Adrenal gland (tissue), 5 donors: ENCODE measurements around the gene PRPH2.

Source experiments
- POLR2A ChIP-seq, 2 donors: fragments of 450-650 bp; IDR thresholded peaks; one replicate each; pipeline ENCODE4 v1.6.1; 2017; ENCODE audit warnings: antibody characterized with exemption in 2 of 2, mild to moderate bottlenecking in 2 of 2, moderate library complexity in 1 of 2
- TF ChIP-seq, protein P1 (sequence below), 6 experiments: fragments of 450-650 bp in 4 of 6; fragments of 200-600 bp in 2 of 6; sonication (generic) in 1 of 6; IDR thresholded peaks; 1 replicate in 5 of 6; 2 replicates in 1 of 6; pipeline versions ENCODE4 v1.5.1 to v1.8.0; 2016 to 2021; ENCODE audit warnings: antibody characterized with exemption in 6 of 6, mild to moderate bottlenecking in 2 of 6, moderate library complexity in 1 of 6
- donor health status: DM: no; HTN: no; CAD: no.

DNA sequence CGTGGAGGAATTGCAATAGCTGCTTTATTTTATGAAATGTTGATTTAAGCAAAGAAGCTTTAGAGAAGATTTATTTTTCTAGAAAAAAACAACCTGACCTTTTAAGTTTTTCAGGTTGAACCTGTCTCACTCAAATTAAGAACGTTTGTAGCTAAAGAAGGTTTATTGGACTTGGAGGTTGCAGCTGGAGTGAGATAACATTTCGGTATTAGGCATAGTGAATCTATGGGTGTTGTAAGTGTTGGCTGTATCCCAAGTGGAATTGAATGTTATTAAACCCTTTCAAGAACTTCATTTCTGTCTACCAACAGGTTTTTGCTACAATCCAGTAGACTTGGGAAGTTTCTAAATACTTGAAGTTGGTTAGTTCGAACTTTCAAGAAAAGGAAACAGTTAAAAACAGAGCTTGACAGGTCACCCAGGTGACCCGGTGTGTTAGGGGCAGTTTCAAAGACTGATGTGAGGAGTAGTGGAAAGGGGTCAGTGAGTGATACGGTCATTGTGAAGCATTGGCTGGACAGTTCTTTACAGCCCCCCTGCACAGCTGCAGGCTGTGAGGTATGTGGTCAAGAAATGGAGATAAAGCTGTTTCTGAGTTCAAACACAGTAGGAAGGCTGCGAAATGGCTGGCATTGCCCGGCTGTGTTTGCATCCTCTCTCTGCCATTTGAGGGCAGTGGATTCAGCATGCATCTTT lies 26.0 kb upstream of the PRPH2 start:
- no peak for TF ChIP-seq POLR2A (IDR thresholded peaks at IDR 0.05)
- TF ChIP-seq, protein P1, sequence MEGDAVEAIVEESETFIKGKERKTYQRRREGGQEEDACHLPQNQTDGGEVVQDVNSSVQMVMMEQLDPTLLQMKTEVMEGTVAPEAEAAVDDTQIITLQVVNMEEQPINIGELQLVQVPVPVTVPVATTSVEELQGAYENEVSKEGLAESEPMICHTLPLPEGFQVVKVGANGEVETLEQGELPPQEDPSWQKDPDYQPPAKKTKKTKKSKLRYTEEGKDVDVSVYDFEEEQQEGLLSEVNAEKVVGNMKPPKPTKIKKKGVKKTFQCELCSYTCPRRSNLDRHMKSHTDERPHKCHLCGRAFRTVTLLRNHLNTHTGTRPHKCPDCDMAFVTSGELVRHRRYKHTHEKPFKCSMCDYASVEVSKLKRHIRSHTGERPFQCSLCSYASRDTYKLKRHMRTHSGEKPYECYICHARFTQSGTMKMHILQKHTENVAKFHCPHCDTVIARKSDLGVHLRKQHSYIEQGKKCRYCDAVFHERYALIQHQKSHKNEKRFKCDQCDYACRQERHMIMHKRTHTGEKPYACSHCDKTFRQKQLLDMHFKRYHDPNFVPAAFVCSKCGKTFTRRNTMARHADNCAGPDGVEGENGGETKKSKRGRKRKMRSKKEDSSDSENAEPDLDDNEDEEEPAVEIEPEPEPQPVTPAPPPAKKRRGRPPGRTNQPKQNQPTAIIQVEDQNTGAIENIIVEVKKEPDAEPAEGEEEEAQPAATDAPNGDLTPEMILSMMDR (IDR thresholded peaks at IDR 0.05) = no peak
